NCI-H446 treated with DMSO at 0.1 percent for 48 hours (cell line): ENCODE measurements around the gene RASSF10.

Experiments used
- DNase-seq: peaks from one replicate; lab custom pipeline; 2025; lab: John Stamatoyannopoulos, UW

The RASSF10 gene

DNA sequence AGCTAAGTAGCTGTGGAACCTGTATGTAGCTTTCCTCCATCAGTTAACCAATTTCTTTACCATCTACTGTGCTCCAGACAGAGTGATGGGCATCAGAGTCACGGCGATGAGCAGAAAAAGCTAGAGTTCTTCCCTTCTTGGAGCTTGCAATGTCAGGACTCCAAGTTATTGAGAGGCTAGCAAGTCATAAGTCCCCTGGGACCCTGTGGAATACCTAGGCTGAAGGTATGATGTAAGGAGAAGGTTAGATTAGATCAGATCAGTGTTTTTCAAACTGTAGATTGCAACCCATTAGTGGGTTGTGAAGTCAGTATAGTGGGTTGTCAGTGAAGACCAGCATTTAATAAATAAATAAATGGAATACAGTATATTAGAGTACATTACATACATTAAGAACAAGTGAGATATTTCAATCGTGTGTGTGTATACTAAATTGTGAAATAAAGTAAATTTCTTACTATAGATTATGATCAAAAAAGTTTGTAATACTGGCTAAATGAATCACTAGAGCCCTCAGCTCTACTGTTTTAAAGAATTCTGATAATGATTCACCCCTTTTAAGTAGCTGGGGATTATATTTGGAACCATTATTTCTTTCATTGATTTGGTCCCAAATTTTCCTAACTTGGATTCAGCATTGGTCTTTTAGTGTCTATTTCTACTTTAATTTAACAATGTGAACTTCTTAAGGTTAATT, 52.3 kb downstream of the RASSF10 start:
- no peak for DNase-seq
